GM19240 (cell line): Measurements from ENCODE around the gene MYO5C.

ENCODE experiments used
- DNase-seq: peaks from one replicate; pipeline ENCODE4 v3.0.0; 2011; ENCODE audit warnings: low spot score; ENCODE audit not compliant: insufficient read length

The MYO5C gene

DNA sequence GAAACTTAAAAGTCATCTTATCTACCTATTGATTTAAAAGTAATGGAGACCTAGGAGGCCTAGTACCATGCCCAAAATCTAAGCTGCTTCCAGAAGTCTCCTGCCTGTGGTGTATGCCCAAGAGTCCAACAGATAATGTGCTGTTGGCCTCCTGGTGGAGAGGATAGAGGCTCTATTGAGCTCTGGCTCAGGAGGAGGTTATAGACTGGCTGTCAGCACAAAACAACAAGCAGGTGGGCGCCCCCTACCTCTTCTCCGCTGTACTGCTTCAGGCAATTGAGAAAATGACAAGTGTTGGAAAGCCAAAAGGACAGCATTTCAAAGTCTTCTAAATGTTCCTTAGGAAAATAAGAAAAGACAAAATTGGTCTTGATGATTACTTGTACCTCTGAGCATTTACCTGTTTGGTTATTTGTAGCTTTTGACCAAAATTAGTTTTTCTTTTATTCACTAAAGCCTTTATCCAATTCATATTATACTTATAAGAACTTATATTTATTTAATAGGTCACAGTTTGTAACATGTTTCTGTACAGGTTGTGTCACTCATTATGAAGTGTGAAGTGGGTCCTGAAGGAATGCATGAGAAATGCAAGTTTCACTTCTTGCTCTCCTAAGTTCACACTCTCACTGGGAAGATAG lies 87.2 kb downstream of the MYO5C start:
- peak; percentile 52 for DNase-seq

DNA sequence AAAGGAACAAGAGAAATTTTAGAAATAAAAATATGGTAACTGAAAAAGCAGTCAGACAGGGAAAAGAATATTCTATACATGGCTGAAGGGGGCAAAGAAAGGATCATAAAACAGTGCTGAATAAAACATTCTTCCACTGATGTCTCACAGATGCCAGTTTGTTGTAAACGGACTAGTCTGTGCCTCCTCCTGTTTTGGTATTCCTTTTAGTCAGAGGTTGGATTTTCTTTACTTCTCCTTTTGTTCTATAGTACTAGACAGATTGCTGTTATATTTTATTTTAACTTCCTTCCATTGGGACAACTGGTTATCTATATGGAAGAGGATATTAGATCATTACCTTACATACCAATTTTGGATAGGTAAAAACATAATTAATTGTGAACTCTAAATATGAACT lies 88.4 kb downstream of the MYO5C start:
- DNase-seq, result no peak

DNA sequence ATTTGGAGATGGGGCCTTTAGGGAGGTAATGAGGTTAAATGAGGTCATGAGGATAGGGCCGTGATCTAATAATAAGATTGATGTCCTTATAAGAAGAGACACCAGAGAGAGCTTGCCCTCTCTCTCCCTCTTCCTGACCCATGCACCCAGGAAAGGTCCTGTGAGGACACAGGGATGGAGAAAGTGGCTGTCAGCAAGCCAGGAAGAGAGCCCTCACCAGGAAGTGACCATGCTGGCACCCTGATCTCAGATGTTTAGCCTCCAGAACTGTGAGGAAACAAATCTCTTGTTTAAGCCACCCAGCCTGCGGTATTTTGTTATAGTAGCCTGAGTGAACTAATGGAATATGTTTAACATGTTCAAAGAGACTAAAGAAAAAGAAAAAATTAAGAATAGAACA lies 89.2 kb downstream of the MYO5C start:
- DNase-seq, result no peak

DNA sequence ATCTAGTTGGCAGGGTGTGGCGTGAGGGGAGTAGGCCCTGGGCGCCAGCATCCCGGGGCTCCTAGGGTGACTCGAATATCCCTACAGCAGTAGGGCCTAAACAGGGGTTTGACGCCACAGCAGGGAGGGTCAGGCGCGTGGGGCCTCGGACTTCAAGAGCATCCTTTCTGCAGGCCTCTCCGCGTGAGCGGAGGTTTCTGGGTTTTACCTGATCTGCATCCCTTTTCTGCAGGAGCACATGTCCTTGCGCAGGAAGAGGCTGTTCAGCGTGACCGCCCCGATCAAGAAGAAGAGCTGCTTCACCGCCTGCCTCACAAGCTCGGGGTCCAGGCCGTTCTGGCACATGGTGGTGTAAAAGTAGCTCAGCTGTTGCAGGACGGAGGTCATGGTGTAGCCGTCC lies 90.9 kb downstream of the MYO5C start:
- DNase-seq, result no peak

DNA sequence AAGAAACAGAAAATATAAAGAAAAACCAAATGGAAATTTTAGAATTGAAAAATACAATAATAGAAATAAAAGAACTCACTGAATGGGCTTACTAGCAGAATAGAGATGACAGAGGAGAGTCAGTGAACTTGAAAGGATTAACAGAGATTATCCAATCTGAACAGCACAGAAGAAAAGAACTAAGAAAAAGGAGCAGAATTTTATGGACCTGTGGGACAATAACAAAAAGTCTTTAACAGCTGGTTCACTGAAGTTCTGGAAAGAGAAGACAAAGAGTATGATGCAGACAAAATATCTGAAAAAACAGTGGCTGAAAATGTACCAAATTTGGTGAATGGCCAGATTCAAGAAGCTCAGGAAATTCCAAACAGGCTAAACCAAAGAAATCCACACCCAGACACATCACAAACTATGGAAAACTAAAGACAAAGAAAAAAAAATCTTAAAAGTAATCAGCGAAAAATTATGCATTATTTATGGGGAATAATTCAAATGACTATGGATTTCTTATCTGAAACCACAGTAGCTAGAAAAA lies 94.7 kb downstream of the MYO5C start:
- no peak for DNase-seq

DNA sequence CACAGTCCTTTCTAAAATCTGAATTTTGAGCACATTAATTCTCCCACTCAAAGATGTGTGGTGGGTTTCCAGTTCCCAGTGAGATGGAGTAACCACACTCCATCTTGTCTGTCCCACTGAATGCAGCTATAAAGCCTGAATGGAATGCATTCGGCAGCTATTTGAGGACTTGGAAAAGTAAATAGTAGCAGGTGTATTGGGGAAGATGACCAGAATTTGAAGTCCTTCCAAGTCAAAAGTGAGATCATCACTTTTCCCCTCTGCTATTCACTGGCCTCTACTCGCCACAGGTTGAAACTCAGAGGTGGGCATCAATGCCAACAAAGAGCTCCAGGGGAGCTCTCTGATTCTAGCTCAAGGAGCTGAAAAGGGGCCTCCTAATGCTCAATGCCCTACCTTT lies 96.3 kb downstream of the MYO5C start:
- no peak for DNase-seq

DNA sequence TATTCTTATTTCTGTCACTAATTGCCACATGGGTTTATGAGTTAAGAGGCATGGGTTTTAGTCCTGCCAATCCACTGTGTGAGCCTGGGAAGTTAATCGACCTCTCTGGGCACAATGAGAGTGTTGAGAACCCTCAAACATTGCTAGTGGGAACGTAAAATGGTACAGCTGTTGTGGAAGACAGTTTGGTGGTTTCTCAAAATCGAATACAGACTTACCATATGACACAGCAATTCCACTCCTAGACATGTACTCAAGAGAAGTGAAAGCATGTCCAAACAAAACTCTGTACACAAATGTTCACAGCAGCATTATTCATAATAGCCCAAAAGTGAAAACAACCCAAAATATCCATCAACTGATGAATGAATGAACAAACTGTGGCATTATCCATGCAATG lies 98.7 kb downstream of the MYO5C start:
- DNase-seq, result no peak

DNA sequence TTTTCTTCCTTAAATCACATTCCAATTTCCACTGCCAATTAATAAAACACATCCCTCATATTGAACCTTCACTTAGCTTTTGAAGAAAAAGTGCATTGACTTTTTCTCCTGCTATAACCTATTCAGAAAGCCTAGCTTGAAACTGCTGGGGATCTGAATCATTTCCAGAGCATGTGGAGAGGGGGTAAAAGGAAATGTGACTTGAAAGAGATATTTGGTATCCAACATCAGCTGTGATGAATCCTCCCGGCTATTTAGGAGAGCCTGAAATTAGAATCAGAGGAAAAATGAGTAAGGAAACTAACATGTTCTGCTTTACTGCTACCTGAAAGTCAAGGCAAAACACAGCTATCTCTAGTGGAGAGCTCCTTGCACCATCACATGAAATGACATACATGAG lies 101.8 kb downstream of the MYO5C start:
- no peak for DNase-seq

DNA sequence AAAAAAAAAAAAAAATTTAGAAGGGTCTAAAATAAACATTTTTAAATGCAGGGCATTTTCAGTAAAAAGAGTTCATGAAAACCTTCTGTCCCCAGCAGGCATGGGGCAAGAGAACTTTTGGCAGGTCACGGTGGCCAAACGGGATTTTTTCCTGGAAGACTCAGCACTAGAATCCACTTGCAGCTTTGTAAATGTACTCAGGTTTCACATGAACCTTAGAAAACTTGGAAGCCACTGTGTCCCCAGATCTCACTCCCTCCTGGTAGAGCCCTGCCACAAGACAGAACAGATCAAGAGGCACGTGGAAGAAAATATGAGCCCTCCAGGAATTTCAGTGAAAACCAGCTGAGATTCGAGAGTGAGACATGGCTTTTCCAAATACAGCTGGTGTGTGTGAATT lies 102.3 kb downstream of the MYO5C start:
- no peak for DNase-seq

DNA sequence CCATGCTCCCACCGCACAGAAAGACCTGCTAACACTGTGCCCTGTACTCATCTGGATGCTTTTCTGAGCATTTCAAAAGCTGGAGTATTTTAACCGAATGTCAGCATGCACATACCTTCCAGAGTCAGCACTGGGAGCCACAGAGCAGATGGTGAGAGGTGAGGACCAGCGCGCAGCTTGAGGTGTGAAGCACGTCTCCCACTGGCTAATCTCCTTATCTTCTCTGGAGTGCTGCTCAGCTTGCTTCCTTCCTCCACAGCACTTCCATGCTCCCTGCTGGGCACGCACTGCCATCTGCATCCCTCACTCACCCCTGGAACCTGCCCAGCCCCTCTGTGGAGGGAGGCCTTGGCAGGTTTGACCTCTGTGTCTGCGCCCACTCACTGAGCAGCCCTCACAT lies 104.4 kb downstream of the MYO5C start, which contains the start of gene GNB5:
TSS of gene GNB5 (minus strand) at position 186 of the 400 bp plus-strand sequence. CDS start 6,716 bp downstream, outside the sequence.
- DNase-seq, result no peak

DNA sequence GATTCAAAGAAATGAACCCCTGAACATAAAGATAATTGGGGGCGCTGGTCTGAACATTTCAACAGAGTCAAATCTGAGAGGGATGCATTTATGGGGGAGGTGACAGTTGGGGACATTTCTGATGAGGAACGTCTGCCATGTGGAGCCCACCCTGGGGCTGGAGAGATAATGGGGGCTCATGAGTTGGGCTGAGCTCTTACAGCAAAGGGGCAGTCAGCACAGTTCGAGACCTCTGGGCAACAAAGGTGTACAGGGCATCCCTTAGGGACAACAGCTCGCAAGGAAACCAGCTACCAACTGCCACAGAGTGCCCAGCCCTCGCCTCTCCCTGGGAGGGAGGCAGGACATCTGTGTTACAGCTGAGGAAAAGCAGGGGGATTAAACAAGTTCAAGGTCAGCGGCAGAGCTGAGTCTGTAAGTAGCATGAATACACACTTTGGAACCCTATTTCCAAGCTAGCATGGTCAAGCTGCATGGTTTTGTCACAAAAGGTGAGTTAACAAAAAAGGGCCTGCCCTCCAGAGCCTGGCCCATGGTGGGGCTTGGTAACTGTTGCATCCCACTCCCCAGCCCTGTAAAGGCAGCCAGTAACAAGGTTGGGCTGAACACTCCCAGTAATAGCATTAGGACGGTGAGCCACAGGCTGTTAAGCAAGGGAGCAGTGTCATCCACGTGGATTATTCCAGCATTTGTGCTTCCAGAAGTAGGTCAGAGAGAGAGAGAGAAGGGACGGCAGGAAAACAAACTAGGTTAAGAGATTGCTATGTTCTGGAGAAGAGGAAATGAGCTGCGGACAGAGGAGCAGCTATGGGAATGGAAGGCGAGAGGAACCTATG lies 108.7 kb downstream of the MYO5C start:
- DNase-seq, result no peak

DNA sequence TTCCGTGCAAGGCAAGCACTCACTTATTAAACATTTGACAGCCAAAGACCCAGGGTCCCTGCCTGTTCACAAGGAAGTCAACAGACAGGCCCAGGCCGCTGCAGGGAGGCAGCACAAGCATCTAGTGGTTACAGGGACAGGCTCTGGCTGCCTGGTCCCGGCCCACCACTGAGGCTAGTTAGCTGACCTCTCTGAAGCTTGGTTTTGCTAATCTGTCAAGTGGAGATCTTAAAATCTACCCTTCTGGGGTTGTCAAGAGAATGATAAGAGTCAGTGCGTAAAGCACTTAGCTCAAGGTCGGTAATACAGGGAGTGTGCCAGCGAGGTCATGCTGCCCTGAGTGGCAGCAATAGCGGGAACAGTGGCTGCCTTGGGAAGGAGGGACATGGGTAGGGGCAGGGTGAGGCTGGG lies 110.4 kb downstream of the MYO5C start:
- no peak for DNase-seq

DNA sequence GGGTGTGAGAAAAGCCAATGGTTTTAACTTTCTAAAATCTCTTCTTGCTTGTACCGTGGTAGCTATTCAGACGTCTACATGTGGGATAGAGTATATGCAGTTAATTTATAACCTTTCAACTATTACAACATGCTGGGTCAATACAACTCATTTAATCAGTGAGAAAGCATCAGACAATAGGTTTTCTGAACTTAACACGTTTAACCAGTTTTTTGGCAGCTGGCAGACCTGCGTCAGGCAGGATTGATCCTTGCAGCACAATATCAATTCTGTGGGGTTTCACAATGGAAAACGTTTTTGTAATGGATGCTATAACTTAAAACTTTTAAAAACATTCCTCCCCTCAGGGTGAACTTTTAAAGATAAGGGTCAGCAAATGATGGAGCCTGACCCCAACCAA lies 110.9 kb downstream of the MYO5C start:
- no peak for DNase-seq

DNA sequence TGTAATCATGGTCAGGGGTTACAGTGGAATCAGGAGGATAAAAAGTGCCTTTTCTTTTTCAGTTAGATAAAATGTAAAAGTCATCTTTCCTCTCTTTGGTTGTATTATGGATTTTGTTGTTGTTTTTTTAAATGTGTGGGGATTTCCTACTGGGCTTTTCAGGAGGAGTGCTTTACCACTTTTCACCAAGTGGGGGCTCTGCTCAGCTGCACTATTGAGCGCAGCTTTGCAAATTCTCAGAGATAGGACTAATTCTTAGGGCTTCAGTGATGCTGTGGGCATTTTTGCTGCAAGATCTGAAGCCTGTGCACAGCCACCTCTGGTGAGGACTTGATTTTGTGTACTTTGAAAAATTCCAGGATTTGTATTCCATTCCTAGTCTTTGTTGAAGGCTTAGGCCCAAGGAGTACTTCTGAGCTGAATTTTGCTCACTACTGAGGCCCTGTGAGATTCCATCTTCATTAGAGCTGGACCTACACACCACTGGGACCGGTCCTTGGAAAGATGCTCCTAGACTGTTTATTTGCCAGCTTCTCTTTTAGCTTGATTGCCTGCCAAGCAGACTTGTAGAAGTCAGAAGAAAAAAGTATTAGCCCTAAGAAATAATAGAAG lies 111.9 kb downstream of the MYO5C start:
- no peak for DNase-seq

DNA sequence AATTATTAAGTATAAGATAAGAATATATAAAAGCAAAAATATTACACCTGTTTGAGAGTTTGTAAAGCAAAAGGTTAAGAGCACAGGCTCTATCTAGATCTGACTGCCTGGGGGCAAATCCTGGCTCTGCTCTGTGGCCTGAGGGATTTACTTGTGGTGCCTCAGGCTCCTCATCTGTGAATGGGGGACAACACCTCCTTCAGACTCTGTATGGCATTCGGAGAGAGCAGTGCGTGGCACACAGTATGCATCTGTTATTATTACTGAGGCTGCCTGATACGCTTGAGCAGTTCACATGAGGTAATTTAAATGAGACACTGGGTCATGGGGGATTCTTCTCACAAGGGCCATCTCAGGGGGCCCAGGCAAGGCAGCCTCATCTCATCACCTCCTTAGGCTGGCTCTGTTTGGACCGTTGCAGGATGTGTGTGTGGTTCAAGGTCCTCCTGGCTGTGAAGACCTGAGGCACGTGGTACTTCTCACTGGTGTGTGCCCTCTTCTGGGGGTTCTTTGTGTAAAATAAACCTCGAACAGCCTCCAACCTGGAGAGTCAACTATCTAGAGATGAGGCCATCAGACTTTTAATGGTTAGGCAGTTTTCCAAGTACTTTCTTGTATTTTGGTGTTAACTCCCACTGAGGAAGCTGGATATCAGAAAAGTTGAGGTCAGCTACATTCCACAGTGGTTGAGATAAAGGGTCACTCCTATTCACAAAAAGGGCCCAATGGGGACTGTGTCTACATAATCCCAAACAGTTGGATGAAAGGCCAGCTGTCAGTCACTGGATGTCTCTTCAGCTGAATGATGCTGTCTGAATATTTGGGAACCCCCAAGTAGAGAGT lies 113.4 kb downstream of the MYO5C start:
- no peak for DNase-seq

DNA sequence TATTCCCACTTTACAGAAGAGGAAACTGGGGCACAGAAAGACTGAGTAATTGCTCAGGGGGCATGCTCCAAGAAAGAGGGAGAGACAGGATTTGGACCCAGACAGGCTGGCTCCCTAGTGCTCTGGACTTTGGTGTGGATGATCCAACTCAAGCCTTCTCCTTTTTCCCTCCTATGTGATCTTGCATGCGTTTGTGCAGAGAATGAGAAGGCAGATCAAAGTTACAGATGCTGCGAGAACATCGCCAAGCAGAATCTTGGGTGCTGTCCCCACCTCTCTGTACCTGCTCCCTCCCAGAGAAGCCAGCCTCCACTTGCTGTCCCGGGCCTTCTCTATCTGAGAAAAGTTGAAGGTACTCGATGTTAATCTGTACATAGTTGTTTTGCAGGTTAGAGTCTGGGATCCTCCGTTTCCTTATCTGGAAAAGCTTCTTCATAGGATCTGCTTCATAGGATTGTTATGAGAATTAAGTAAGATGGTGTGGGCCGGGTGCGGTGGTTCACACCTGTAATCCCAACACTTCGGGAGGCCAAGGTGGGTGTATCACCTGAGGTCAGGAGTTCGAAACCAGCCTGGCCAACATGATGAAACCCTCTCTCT lies 114.7 kb downstream of the MYO5C start:
- no peak for DNase-seq

DNA sequence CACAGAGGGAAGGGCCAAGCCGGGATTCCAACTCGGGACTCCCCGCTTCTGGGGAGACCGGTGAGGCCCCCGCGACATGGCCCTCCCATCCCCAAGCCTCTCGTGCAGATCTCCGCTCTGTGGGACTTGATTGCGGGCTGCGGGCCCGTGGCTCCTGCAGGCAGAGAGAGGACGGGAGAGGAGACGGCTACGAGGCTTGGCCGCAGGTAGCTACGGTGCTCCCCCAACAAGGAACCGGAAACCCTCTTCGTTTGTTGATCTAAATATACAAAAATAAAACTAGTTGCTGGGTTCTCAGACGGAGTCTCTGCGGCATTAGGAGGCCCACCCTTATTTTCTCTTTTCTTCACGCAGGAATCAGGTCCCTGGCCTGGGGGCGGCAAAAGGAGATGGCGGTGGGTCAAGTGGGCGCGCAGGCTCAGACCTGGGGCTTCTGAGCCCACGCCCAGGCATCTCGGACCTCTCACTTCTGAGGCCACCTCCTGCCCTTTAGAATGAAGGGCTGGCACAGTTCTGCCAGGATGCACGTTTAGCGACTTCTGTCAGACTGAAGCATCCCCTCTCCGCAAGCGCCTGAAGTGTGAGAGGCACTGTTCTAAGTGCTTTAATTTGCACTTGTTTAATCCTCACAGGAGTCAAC lies 115.3 kb downstream of the MYO5C start:
- DNase-seq, result peak; percentile 33

DNA sequence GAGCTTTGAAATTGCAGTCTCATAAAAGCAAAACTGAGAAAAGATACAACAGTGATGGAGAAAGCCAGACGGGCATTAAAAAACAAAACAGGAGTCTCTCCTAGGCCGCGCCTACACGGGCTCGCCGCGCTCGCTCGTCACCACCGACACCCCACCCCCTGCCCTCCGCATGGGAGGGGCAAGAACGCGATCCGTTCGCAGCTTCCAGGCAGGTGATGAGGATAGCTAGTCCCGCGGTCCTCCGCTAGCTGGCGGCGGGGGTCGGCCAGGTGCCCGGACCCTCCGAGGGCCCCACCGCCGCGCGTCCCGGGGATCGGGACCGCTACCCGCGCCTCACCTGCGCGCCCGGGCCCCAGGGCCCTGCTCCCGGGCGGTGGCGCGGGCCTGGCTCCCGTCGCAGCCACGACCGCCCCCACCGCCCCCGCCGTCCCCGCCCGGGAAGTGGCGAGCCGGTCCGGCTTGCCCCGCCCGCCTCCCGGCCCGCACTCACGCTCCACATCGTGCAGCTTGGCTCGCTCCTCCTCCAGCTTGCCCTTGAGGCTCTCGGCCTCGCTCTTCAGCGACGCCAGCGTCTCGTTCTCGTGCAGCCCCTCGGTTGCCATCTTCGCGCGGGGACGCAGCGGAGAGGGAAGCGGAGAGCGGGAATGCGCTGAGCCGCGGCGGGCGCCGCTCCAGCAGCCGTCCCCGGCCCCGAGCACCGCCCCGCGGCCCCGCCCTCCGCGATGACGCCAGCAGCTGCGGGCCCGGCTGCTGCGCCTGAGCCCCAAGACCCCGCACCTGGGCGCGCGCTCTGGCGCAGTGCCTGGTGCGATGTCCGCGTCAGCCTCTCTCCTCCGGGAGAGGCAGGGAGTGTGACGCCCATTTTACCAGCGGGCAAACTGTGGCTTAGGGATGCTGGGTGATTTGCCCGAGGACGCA lies 116.1 kb downstream of the MYO5C start:
- DNase-seq, result peak; percentile 77

DNA sequence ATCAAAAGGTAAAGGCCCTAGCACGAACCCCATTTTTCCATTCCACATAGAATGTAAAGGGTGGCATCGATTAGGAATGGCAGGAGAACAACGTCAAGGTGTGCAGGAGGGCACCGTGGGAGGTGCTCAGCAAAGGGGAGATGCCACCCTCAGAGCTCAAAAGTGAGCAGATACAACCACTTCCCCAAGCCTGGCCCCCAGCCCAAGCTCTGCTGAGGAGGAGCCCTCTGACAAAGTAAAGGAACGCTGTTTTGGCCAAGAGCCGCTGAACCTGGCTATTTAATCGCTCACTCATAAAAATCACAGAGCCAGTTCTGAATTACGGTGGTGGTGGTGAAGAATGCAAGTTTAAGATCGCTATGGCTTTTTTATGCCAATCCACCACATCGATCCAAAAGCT lies 116.8 kb downstream of the MYO5C start:
- no peak for DNase-seq
